ENCODE data around the gene RYK. TPM values are rescaled to one million over a fixed set of nuclear protein-coding genes. Genes with fewer than 3 reads are reported as not detected.

RYK gene
- total and polyA plus RNA-seq, 2 donors (not counting 1 experiment from before 2014, with no cell fraction given) = 60.6 to 112 TPM

GRCh38 chr3:134110963-134111362 lies 139.7 kb downstream of the RYK start:
- no peak overlapping the region for H3K27ac ChIP-seq (ENCODE audit: insufficient read depth, low read length)
- no peaks in the 10 kb centered on the region for H3K36me3 ChIP-seq (ENCODE audit: control insufficient read depth, insufficient read depth, low read length)
- no peaks in the 10 kb centered on the region for H4K20me1 ChIP-seq (ENCODE audit: control insufficient read depth, extremely low read depth, insufficient read depth, low read length)
- no peak overlapping the region for H3K4me3 ChIP-seq (replicated peaks in 1 of 4; ENCODE audit: control extremely low read depth in 1 of 4, insufficient read depth in 1 of 4, low read depth in 3 of 4, low read length in 4 of 4)
- no peaks in the 10 kb centered on the region for H3K4me1 ChIP-seq (ENCODE audit: control insufficient read depth, extremely low read depth, insufficient read depth, low read length)
- H3K4me2 ChIP-seq (ENCODE audit: extremely low read depth, insufficient read depth, low read length) = no peak overlapping the region
- no peak for DNase-seq (ENCODE audit: low read depth in 2 of 2)
- H3K9ac ChIP-seq (ENCODE audit: insufficient read depth, low read length) = no peak overlapping the region
- H3K9me3 ChIP-seq (ENCODE audit: control insufficient read depth, insufficient read depth, low read depth, low read length) = no peaks in the 10 kb centered on the region
- H2AFZ ChIP-seq (ENCODE audit: low read length) = no peak overlapping the region
- H3K79me2 ChIP-seq (ENCODE audit: control insufficient read depth, insufficient read depth, low read length) = no peaks in the 10 kb centered on the region
- TF ChIP-seq EZH2 (IDR thresholded peaks at IDR 0.05; ENCODE audit: low read length, missing control alignments) (no peak), CTCF (conservative IDR thresholded peaks at IDR 0.05 in 1 of 2, IDR thresholded peaks at IDR 0.05 in 1 of 2; ENCODE audit: low read depth in 1 of 2, low read length in 2 of 2) (no peak)
- no peaks in the 10 kb centered on the region for H3K27me3 ChIP-seq (ENCODE audit: control insufficient read depth, insufficient read depth, low read length)

Other genes starting within 250 kb of the RYK start
- gene SLCO2A1, start 220.9 kb downstream of the RYK start, total RNA-seq = under 0.01 TPM in 2 replicates
- gene SLCO2A1, start 220.9 kb downstream of the RYK start, polyA plus RNA-seq = 0.12 and 1.1 TPM in 2 replicates
- 58.6 and 74.6 TPM in 2 replicates for gene AMOTL2, start 123.6 kb upstream of the RYK start, total RNA-seq
- gene AMOTL2, start 123.6 kb upstream of the RYK start, polyA plus RNA-seq = 68.9 and 97.0 TPM in 2 replicates
- 91.7 and 93.3 TPM in 2 replicates for gene ANAPC13, start 235.1 kb upstream of the RYK start, total RNA-seq
- gene ANAPC13, start 235.1 kb upstream of the RYK start, polyA plus RNA-seq = 110 and 145 TPM in 2 replicates
- gene CEP63, start 235.2 kb upstream of the RYK start, total RNA-seq = 26.4 and 33.6 TPM in 2 replicates
- 15.5 and 22.3 TPM in 2 replicates for gene CEP63, start 235.2 kb upstream of the RYK start, polyA plus RNA-seq